Posterior cingulate gyrus (tissue), 11 donors: Measurements from ENCODE around the gene L3MBTL1.
A peak's percentile ranks its signal among the peaks of the same experiment; 100 is the strongest.
"Not testable (repeated sequence)": the region's sequence is repeated elsewhere in the genome, so short reads cannot be mapped to it uniquely, and the experiment has no call there.

Experiments
- DNase-seq, 10 donors: peaks; one replicate each; pipeline versions ENCODE4 v3.0.0 to v3.0.0-alpha.2; 2020 to 2021; ENCODE audit warnings: mixed read lengths in 3 of 10
- intact Hi-C: fragments of 100-400 bp; cut with DNase I; formaldehyde crosslinking; loops from one replicate; pipeline ENCODE4 v1.15.1; 2023

The L3MBTL1 gene

DNA sequence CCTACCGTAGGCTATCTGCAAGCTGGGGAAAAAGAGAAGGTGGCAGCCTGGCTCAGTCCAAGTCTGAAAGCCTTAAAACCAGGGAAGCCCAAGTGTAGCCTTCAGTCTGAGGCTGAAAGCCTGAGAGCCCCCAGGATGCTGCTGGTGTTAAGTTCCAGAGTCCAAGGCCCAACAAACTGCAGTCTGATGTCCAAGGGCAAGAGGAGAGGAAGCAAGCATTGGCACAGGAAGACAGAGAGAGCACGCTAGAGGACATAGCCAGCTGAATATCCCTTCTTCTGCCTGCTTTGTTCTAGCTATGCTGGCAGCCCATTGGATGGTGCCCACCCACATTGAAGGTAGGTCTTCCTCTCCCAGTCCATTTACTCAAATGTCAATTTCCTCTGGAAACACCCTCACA, 12.1 kb upstream of the L3MBTL1 start:
- no peak for DNase-seq
- intact Hi-C loops: no loop called here

DNA sequence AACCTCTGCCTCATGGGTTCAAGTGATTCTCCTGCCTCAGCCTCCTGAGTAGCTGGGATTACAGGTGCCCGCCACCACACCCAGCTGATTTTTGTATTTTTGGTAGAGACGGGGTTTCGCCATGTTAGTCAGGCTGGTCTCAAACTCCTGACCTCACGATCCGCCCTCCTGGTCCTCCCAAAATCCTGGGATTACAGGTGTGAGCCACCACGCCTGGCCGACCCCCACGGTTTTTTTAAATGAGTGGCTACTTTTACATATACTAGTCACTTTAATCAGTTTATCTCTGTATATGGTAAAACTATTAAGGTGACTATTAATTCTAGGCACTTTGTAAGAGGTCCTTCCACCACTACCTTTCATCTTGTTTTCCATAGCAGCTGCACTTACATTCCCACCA, 5.5 kb upstream of the L3MBTL1 start:
- DNase-seq, intact Hi-C loops: not testable (repeated sequence)

- DNase-seq: no peak
- intact Hi-C loops: no loop called here
Measured at GRCh38 chr20:43506238-43506637, 1.3 kb upstream of the L3MBTL1 start.

DNA sequence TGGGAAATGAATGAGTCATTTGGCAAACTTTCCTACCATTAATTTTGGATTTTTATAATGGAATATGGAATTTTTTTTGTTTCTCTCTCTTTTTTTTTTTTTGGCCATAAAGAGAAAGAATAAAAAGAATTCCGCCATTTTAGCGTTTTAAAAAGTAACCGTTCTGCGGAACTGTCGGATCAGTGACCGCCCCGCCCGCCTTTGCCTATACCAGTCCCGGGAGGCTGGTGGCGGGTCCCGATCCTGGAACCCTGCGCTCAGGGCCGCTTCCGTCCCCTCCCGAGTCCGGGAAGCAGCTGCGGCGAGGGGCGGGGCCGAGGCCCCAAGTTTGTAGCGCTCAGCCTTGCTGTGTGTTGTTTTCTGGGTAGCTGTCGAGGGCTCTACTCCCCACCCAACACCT, 609 bp downstream of the L3MBTL1 start:
- DNase-seq: peak in 4 of 10 donors; percentile 8 to 85 (median 74)
- intact Hi-C loops: no loop called here

- DNase-seq: peak in 1 of 10 donors; percentile 42
- intact Hi-C loops: no loop called here
Measured at GRCh38 chr20:43508604-43509040, 1.1 kb downstream of the L3MBTL1 start.

GRCh38 chr20:43511879-43512278, 4.4 kb downstream of the L3MBTL1 start:
- intact Hi-C loops: loop anchor here (5.0 kb wide), 1 partner anchor 55 kb away; the partner anchor contains the start of gene SRSF6
- no peak for DNase-seq

DNA sequence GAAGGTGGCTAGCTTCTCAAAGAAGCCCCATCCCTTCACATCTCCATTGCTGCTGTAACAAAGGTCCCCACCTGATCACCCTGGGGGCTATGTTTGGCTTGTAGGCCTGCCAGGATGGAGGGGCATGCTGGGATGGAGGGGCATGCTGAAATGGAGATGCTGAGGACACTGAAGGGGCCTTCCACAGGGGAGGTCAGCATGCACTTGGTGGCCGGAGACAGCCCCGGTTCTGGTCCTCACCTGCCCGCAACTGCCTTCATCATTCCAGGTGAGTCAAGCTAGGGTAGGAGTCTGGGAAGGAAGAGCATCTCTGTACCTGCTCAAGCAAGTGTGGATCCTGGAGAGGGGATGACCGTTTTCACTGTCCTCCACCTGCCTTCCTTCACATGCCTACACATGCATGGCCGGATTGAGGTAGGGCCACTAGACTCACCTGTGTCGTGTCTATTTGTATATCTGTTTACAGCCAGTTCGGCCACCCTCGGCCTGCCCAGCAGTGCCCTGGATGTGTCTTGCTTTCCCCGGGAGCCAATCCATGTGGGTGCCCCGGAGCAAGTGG, 6.0 kb downstream of the L3MBTL1 start:
- DNase-seq: no peak
- intact Hi-C loops: loop anchor here (5.0 kb wide), 1 partner anchor 56 kb away; the partner anchor contains the start of gene SRSF6

- DNase-seq: peak; percentile 90 to 99 (median 94)
- intact Hi-C loops: loop anchor here (2.0 to 5.0 kb wide), 2 partner anchors 57 to 77 kb away; partner anchors contain the start of genes IFT52 and SRSF6
Measured at GRCh38 chr20:43513931-43514647, 6.6 kb downstream of the L3MBTL1 start.

DNA sequence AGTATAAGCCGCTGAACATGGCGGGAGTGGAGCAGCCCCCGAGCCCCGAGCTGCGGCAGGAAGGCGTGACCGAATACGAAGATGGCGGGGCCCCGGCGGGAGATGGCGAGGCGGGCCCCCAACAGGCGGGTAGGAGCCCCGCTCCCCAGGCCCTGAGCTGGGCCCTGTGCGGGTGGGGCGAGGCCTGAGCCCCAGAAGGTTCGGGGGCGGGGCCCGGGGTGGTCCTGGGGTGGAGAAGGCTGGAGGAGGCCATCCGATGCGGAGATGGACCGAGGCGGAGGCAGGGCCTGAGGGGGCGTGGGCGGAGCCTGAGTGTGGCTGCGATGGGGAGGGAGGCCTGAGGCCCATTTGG, 7.1 kb downstream of the L3MBTL1 start:
- intact Hi-C loops: loop anchor here (2.0 to 5.0 kb wide), 2 partner anchors 57 to 76 kb away; partner anchors contain the start of genes IFT52 and SRSF6
- DNase-seq: peak in 2 of 10 donors; percentile 26 to 74

GRCh38 chr20:43515628-43516027, 8.1 kb downstream of the L3MBTL1 start:
- DNase-seq: peak in 2 of 10 donors; percentile 26 to 87
- intact Hi-C loops: loop anchor here (2.0 kb wide), 1 partner anchor 75 kb away; the partner anchor contains the start of gene IFT52

DNA sequence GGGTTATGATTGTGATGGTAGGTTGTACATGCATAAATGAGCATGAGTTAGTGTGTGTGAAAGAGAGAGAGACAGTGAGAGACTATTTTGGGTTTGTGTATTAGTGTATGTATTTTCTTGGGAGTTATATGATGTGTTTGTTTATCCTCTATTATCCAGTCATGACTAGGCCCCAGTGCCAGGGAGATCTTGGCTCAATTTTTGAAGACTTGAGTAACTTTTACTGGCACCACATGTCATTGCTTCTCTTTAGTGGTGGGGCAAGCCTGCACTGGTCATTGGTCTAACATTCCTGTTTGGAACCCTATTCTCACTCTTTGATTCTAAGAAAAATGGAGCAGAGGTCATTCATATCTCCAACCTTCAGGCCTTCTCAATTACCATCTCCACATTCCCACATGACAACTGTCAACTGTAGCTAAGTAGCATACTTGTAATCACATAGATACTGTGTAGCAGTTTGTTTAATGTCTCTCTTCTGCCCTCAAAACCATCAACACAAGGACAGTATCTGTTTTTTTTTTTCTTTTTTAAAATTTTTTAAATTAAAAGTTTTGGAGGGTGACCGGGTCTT, 8.8 kb downstream of the L3MBTL1 start:
- intact Hi-C loops: no loop called here
- DNase-seq: no peak

GRCh38 chr20:43520074-43520630, 12.7 kb downstream of the L3MBTL1 start:
- no peak for DNase-seq
- intact Hi-C loops: no loop called here

GRCh38 chr20:43525021-43525420, 17.5 kb downstream of the L3MBTL1 start:
- intact Hi-C loops: no loop called here

DNA sequence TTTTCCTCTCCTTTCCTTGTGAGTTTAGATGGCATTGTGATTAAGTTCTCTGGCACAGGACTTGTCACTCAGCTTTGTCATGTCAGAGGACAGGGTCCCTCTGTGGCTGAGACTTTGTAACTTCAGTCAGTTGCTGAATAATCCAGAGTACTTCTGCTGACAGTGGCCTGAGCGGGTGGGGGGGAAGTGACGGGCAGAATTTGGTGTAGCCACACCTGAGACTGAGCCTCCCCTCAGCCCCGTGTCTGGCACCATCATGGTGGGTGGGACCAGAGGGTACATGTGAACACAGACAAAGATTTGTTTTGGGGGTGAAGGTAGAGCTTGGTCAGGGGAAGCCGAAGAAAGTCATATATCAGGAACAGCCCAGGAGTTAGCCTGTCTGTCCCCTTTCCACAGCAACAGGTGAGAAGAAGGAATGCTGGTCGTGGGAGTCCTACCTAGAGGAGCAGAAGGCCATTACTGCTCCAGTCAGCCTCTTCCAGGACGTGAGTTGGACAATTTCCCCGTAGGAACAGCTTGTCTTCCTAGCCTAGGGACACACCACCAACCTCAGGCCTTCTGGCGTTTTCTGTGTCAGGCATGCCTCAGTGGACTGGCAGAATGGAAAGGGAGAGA, 20.9 kb downstream of the L3MBTL1 start:
- intact Hi-C loops: no loop called here
- DNase-seq: peak in 1 of 10 donors; percentile 37

More at GRCh38 chr20:43525021-43525420, 17.5 kb downstream of the L3MBTL1 start:
- peak in 1 of 10 donors; percentile 52 for DNase-seq

DNA sequence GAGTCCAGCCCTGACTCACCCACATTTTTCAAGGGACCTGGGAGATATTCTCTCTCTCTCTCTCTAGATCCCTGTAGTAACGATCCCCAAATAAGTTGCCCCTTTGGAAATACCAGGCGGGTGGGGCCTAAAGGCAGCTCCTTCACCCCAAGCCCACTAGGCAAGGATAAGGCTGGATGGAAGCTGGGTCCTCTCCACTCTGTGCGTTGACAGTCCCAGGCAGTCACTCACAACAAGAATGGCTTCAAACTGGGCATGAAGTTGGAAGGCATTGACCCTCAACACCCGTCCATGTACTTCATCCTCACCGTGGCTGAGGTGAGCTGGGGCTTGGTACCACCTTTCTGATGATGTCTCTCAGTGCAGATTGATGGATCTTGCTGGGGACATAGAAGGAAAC, 21.6 kb downstream of the L3MBTL1 start:
- intact Hi-C loops: no loop called here
- peak in 1 of 10 donors; percentile 29 for DNase-seq

DNA sequence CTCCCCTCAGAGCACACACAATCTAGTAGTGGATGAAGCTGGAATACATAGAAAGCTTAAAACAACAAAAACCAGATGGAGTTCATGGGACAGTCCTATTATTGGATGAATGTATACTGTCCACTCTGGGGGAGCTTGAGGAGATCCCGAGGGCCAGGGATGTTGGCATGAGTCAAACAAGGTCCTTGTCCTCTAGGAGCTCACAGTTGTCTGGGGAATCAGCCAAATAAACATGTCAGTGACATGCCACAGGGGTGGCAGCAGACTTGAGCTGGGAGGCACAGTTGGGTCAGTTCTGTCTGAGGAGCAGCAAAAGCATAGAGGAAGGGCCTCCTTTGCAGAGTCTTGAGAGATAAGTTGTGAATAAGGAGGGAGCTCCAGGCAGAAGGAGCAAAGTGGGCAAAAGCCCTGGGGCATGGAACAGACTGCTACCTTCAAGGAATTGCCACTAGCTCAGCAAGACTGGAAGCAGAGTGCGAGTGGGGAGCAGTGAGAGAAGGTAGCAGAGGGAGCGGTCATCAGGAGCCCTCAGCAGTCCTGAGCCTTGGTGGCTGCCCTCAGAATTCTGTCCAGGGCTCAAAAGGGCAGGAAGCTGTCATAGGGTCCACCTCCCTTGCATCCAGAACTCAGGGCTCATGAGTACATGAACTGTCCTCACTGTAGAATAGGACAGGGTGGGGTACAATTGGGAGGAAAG, 22.1 kb downstream of the L3MBTL1 start:
- no peak for DNase-seq
- intact Hi-C loops: loop anchor here (10.0 kb wide), 1 partner anchor 555 kb away; no protein-coding TSS in a partner anchor

DNA sequence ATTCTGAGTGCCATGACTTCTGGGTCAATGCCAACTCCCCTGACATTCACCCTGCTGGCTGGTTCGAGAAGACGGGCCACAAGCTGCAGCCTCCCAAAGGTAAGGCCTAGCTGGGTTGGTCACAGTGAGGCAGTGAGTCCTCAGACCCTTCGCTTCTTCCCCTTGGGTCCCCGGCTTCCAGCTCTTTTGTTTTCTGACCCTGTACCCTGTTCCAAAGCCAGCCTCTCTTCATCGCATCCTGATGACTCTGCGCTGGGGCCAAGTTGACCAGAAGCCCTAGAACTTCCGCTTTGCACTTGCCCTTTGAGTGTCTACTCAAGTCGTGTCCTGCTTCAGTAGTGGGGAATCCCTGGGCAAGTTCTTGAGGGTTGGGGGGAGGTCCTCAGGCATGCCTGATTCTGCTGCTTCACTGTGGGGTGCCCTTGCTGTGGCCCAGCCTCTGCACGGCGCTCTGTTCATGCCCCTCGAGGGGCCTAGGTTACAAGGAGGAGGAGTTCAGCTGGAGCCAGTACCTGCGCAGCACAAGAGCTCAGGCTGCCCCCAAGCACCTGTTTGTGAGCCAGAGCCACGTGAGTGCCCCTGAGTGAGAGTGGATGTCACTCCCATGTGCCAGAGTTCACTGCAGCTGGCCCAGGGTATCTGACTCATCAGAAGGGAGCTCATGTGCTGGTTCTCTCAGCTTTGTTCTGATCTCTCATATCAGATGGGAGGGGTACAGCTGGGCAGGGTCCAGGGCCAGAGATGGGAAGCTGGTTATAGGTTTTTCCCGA, 23.0 kb downstream of the L3MBTL1 start:
- peak in 2 of 10 donors; percentile 17 to 73 for DNase-seq
- intact Hi-C loops: loop anchor here (10.0 kb wide), 1 partner anchor 554 kb away; no protein-coding TSS in a partner anchor

DNA sequence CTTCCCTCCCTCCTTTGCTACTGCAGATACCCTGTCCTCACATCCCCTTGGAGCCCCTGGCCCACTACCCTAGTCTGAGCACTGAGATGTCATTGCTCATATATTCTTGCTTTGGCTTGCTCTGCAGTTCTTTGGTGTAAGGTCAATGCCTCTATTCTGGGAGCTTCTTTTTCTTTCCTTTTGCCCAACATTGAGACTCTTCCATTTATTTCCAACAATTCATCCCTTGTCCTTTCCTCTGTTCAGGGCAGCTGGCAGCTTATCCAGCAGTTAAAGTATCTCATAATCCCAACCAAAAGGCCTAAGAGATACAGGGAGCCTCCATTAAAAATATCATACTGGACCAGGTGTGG, 23.6 kb downstream of the L3MBTL1 start:
- DNase-seq: no peak
- intact Hi-C loops: loop anchor here (10.0 kb wide), 1 partner anchor 554 kb away; no protein-coding TSS in a partner anchor
